HL-60/S4 treated with phorbol 12-myristate 13-acetate at 8.2 ng/mL for 4 days and 3 days (cell line): Measurements from ENCODE around the gene CAP1.
"Not testable (repeated sequence)": the region's sequence is repeated elsewhere in the genome, so short reads cannot be mapped to it uniquely, and the experiment has no call there.

Experiments
- in situ Hi-C: fragments of 300-500 bp; cut with MboI; formaldehyde crosslinking; loops from 2 replicates; pipeline ENCODE4 v1.15.0; 2022; ENCODE audit warnings: low sequenced_read_pairs

CAP1 gene

GRCh38 chr1:40058097-40058452 is 17.5 kb downstream of the CAP1 start:
- in situ Hi-C loops = no loop called here

- in situ Hi-C loops = no loop called here
Observed at GRCh38 chr1:40058453-40059337, 18.2 kb downstream of the CAP1 start.

GRCh38 chr1:40059338-40059959 is 18.9 kb downstream of the CAP1 start:
- in situ Hi-C loops = no loop called here

DNA sequence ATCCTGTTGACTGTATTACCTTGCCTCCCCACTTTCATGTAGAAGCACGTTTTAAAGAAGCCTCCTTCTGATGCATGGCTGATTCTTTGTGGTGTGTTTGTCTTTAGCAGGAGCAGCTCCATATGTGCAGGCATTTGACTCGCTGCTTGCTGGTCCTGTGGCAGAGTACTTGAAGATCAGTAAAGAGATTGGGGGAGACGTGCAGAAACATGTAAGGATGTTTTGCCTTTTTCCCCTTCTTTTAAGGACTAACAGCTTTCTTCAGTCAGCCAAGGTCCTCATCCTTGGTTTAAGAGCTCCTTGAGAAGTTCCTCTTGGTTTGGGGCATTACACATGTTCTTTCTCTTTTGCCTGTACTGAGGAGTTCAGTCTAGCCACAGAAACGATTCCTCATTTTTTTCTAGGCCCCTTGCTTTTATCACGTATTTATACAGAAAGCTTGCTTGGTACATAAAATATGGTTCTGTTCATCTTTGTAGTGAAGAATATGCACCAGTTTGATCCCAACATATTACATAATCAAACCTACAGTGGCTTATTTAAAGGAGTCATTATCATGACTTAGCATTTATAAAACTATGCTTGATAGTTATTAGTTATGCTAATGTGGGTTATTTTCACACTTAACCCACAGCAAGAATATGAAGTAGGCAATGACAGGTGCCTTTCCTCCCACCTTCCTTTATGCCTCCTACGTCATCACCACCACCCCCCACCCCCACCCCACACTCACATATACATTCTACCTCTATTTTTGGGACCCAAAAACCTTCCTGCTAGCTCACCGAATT is 19.6 kb downstream of the CAP1 start:
- in situ Hi-C loops = no loop called here

GRCh38 chr1:40064797-40065499 is 24.4 kb downstream of the CAP1 start:
- in situ Hi-C loops = no loop called here

- in situ Hi-C loops = no loop called here
Observed at GRCh38 chr1:40067023-40067422, 26.5 kb downstream of the CAP1 start.

- in situ Hi-C loops = no loop called here
Observed at GRCh38 chr1:40067851-40068250, 27.3 kb downstream of the CAP1 start.

- in situ Hi-C loops = no loop called here
Observed at GRCh38 chr1:40072142-40072541, 31.6 kb downstream of the CAP1 start.

DNA sequence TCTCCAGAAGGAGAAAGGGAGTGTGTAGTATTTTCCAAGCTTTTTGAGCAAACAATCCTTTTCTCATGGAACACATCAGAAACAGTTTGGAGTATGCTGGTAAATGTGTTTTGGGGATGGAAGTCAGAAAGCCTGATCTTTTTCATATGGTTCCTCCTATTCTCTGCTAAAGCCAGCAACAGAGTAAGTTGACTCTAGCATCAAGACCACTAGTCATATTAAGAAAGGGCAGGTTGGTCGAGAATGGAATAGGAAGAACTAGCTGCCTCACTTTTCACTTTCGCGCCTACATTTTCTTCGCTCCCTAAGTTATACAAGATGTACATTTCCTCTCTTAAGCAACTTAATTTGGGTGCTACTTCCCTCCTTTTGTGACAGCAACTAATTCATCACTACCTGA is 32.5 kb downstream of the CAP1 start:
- in situ Hi-C loops = no loop called here

DNA sequence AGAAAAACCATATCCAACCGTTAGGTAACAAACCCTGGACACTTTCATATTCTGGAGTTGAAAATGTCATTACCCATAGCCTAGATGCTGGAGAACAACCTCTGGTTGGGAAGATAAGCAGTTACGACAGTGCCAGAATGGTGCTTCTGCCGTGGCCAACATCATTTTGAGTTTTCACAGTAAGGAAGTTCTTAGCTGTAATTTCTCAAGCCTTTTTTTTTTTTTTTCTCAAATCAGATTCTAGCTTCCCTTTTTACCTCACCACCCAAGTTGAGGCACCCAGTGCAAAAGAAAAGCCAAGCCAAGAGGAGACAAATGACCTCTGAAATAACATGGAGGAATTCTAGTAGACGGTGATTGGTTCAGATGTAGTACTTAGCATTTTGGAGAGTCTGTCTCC is 34.7 kb downstream of the CAP1 start:
- in situ Hi-C loops = no loop called here

- in situ Hi-C loops = no loop called here
Observed at GRCh38 chr1:40076895-40077312, 36.4 kb downstream of the CAP1 start.

- in situ Hi-C loops = no loop called here
Observed at GRCh38 chr1:40078512-40079333, 38.2 kb downstream of the CAP1 start.

DNA sequence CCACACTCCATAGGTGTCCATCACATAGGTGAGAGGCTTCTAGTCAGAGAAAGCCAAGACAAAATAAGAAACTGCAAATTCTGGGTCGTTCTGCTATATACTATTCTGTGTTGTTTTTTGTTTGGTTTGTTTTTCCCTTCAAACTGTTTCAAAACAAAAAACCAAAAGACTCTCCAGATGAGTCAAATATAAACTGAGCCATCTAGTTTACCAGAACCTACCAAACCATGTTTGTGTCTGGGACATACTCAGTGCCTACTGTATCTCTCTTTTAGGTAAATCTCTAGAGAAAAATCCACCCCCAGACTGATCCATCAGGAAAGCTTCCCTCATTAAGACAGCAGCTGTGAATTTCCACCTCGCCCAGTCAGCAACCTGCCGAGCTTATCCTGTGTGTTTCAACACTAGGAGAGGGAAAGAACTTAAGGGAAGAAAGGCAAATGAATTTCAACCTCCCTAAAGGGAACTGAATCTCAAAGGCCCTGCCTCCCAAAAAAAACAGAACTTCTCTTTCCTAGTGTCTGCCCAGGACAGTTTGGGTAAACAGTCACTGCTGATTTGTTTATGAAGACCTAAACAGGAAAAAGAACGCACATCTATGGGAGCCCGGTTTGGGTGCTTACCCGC is 39.4 kb downstream of the CAP1 start:
- in situ Hi-C loops = no loop called here

DNA sequence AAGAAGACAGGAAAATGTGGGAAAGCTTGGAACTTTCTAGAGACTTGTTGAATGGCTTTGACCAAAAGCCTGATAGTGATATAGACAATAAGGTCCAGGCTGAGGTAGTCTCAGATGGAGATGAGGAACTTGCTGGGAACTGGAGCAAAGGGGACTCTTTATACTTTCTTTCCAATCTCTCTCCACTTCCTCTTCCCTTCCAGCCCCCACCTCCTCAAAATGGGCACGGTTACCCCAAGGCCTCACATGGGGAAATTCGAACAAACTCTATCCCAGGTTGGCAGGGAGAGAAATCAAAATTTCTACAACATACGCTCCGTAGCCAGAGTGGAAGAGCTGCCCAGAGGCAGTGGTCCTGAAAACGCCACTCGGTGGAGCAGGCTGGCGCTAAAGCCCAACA is 41.3 kb downstream of the CAP1 start:
- in situ Hi-C loops = no loop called here

- in situ Hi-C loops = not testable (repeated sequence)
Observed at GRCh38 chr1:40084750-40085149, 44.2 kb downstream of the CAP1 start.

- in situ Hi-C loops = no loop called here
Observed at GRCh38 chr1:40090652-40091355, 50.3 kb downstream of the CAP1 start.

- in situ Hi-C loops = no loop called here
Observed at GRCh38 chr1:40092241-40092640, 51.7 kb downstream of the CAP1 start.

DNA sequence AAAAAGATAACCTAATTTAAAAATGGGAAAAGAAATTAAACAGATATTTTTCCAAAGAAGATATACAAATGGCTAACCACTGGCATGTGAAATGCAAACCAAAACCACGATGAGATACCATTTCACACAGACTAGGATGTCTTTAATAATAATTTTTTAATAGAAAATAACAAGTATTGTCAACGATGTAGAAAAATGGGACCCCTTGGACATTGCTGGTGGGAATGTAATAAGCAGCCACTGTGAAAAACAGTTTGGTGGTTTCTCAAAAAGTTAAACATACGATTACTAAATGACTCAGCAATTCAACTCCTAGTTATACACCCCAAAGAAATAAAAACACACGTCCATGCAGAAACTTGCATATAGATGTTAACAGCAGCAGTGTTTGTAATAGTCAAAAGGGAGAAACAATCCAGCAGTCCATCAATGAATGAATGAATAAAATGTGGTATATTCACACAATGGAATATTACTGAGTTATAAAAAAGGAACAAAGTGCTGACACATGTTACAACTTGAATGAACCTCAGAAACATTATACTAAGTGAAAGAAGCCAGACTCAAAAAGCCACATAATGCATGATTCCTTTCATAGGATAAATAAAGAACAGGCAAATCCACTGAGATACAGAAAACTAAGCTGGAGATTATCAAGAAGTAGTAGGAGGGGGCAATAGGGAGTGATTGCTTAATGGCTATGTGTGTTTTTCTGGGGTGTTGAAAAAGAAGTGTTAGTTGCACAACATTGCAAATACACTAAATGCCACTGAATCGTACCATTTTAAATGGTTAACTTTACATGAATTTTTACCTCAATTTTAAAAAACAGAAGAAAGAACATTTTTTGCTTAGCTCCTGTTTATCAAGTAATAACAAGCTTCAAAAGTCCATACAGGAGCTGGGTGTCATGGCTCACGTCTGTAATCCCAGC is 52.4 kb downstream of the CAP1 start:
- in situ Hi-C loops = no loop called here
